Vagina (tissue), 2 donors: ENCODE data around the gene HMGN1.

ENCODE experiments used
- POLR2A ChIP-seq, 2 donors: fragments of 450-650 bp; IDR thresholded peaks; one replicate each; pipeline ENCODE4 v1.6.1; 2017; ENCODE audit warnings: antibody characterized with exemption in 2 of 2, mild to moderate bottlenecking in 2 of 2, moderate library complexity in 2 of 2
- POLR2AphosphoS5 ChIP-seq, 2 donors: sonication (generic); formaldehyde crosslinking; IDR thresholded peaks; one replicate each; pipeline ENCODE4 v1.9.0; 2017; ENCODE audit warnings: antibody characterized with exemption in 2 of 2, mild to moderate bottlenecking in 2 of 2, low read depth in 1 of 2; ENCODE audit not compliant: insufficient read depth in 1 of 2
- TF ChIP-seq, protein P1 (sequence below), 3 experiments: fragments of 450-650 bp in 2 of 3; fragments of 200-600 bp in 1 of 3; sonication (generic) in 1 of 3; IDR thresholded peaks; one replicate each; pipeline ENCODE4 v1.5.1; 2017 to 2019; ENCODE audit warnings: antibody characterized with exemption in 3 of 3, mild to moderate bottlenecking in 2 of 3, moderate library complexity in 2 of 3

DNA sequence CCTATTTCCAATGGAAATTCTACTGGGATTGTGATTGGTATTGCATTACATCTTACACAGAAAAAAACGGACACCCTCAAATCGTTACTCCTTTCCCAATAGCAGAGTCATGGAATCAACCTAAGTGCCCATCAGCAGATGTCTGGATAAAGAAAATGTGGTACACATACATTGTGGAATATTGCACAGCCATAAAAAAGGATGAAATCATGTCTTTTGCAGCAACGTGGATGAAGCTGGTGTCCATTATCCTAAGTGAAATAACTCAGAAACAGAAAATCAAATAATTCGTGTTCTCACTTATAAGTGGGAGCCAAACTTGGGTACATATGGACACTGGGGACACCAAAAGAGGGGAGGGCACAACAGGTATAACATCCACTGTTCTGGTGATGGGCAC is 14.3 kb downstream of the HMGN1 start:
- TF ChIP-seq, protein P1, sequence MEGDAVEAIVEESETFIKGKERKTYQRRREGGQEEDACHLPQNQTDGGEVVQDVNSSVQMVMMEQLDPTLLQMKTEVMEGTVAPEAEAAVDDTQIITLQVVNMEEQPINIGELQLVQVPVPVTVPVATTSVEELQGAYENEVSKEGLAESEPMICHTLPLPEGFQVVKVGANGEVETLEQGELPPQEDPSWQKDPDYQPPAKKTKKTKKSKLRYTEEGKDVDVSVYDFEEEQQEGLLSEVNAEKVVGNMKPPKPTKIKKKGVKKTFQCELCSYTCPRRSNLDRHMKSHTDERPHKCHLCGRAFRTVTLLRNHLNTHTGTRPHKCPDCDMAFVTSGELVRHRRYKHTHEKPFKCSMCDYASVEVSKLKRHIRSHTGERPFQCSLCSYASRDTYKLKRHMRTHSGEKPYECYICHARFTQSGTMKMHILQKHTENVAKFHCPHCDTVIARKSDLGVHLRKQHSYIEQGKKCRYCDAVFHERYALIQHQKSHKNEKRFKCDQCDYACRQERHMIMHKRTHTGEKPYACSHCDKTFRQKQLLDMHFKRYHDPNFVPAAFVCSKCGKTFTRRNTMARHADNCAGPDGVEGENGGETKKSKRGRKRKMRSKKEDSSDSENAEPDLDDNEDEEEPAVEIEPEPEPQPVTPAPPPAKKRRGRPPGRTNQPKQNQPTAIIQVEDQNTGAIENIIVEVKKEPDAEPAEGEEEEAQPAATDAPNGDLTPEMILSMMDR (IDR thresholded peaks at IDR 0.05): no peak
- TF ChIP-seq POLR2AphosphoS5 (IDR thresholded peaks at IDR 0.05; ENCODE audit: insufficient read depth in 1 of 2, low read depth in 1 of 2) (no peak), POLR2A (IDR thresholded peaks at IDR 0.05) (no peak)
